OCI-LY3 (cell line): Measurements from ENCODE around the gene FAM118B.

Experiments used
- H2AFZ ChIP-seq: fragments of 200-600, 300-600 bp; shearing (Covaris generic); 2 replicates; pipeline ENCODE4 v1.6.0; 2014; ENCODE audit warnings: antibody characterized with exemption, low read depth, low read length
- H3K27ac ChIP-seq: fragments of 200-600, 300-600 bp; sonication (generic); 2 replicates; pipeline ENCODE4 v1.5.1; 2014; ENCODE audit warnings: mild to moderate bottlenecking, low read length, moderate library complexity, mixed read lengths
- H3K27me3 ChIP-seq: fragments of 200-600, 300-600 bp; sonication (generic); 2 replicates; pipeline ENCODE4 v1.6.1; 2014; ENCODE audit warnings: low read depth, low read length, mixed read lengths
- H3K36me3 ChIP-seq: fragments of 200-600, 300-600 bp; sonication (generic); replicated peaks from 2 replicates; pipeline ENCODE3; 2014; ENCODE audit warnings: low read depth, low read length, mixed read lengths
- H3K4me1 ChIP-seq: fragments of 300-600, 200-600 bp; sonication (generic); 2 replicates; pipeline ENCODE4 v1.6.1; 2014; ENCODE audit warnings: low read length, mixed read lengths
- H3K4me2 ChIP-seq: fragments of 200-600, 300-600 bp; sonication (generic); 2 replicates; pipeline ENCODE4 v1.6.1; 2014; ENCODE audit warnings: low read length, mixed read lengths
- H3K4me3 ChIP-seq: fragments of 300-600, 200-600 bp; sonication (generic); 2 replicates; pipeline ENCODE4 v1.5.1; 2014; ENCODE audit warnings: antibody characterized with exemption, mild to moderate bottlenecking, low read length, moderate library complexity
- H3K79me2 ChIP-seq: fragments of 300-600, 200-600 bp; shearing (Covaris generic); 2 replicates; pipeline ENCODE4 v1.6.1; 2014; ENCODE audit warnings: mild to moderate bottlenecking, low read length, mixed read lengths
- H3K9ac ChIP-seq: fragments of 300-600, 200-600 bp; shearing (Covaris generic); 2 replicates; pipeline ENCODE4 v1.6.0; 2014; ENCODE audit warnings: mild to moderate bottlenecking, low read length, moderate library complexity
- H3K9me3 ChIP-seq: fragments of 200-600, 300-600 bp; shearing (Covaris generic); 2 replicates; pipeline ENCODE4 v1.6.1; 2014; ENCODE audit warnings: low read length, mixed read lengths; ENCODE audit not compliant: insufficient read depth
- H4K20me1 ChIP-seq: fragments of 200-600, 300-600 bp; sonication (generic); 2 replicates; pipeline ENCODE4 v1.6.1; 2016; ENCODE audit warnings: low read length, mixed read lengths; ENCODE audit not compliant: insufficient read depth
- CTCF ChIP-seq: fragments of 200-600, 300-600 bp; sonication (generic); IDR thresholded peaks from 2 replicates; pipeline ENCODE4 v1.5.1; 2014; ENCODE audit warnings: antibody characterized with exemption, low read length, low read depth
- EZH2phosphoT487 ChIP-seq: fragments of 200-600 bp; shearing (Covaris generic); IDR thresholded peaks from 2 replicates; pipeline ENCODE4 v1.6.1; 2018; ENCODE audit warnings: antibody characterized with exemption, mixed run types, low read depth

The FAM118B gene

GRCh38 chr11:126224647-126225294, 13.2 kb downstream of the FAM118B start:
- no peaks in the 10 kb centered on the region for H3K4me1 ChIP-seq

GRCh38 chr11:126225295-126225665, 13.7 kb downstream of the FAM118B start:
- no peak overlapping the region for H3K9ac ChIP-seq
- H3K4me2 ChIP-seq, result no peak overlapping the region
- H2AFZ ChIP-seq, result no peak overlapping the region
- H3K27ac ChIP-seq, result no peak overlapping the region
- no peaks in the 10 kb centered on the region for H3K4me1 ChIP-seq
- H3K27me3 ChIP-seq, result no peaks in the 10 kb centered on the region
- H3K4me3 ChIP-seq, result no peak overlapping the region
- no peaks in the 10 kb centered on the region for H3K9me3 ChIP-seq
- TF ChIP-seq EZH2phosphoT487, result no peak
- TF ChIP-seq CTCF, result no peak
- H3K79me2 ChIP-seq, result peaks cover 19% of the 10 kb centered on the region
- no peaks in the 10 kb centered on the region for H4K20me1 ChIP-seq
- H3K36me3 ChIP-seq, result no peaks in the 10 kb centered on the region

More at GRCh38 chr11:126224647-126225294, 13.2 kb downstream of the FAM118B start:
- H3K9ac ChIP-seq, result no peak overlapping the region
- H3K27me3 ChIP-seq, result no peaks in the 10 kb centered on the region
- H3K36me3 ChIP-seq, result no peaks in the 10 kb centered on the region
- no peak overlapping the region for H3K4me3 ChIP-seq
- no peaks in the 10 kb centered on the region for H4K20me1 ChIP-seq
- H3K27ac ChIP-seq, result no peak overlapping the region
- H3K79me2 ChIP-seq, result peaks cover 24% of the 10 kb centered on the region
- H3K9me3 ChIP-seq, result no peaks in the 10 kb centered on the region
- no peak for TF ChIP-seq CTCF
- no peak for TF ChIP-seq EZH2phosphoT487
- H3K4me2 ChIP-seq, result no peak overlapping the region
- H2AFZ ChIP-seq, result no peak overlapping the region

- TF ChIP-seq EZH2phosphoT487, result no peak
- TF ChIP-seq CTCF, result no peak
- Histone ChIP-seq H3K4me3 (no peak overlapping the region), H3K4me2 (no peak overlapping the region)
Observed at GRCh38 chr11:126226334-126227084, 14.9 kb downstream of the FAM118B start.

GRCh38 chr11:126229858-126230540, 18.4 kb downstream of the FAM118B start:
- no peak overlapping the region for H2AFZ ChIP-seq
- no peak overlapping the region for H3K4me2 ChIP-seq
- no peaks in the 10 kb centered on the region for H4K20me1 ChIP-seq
- no peak overlapping the region for H3K27ac ChIP-seq
- H3K9me3 ChIP-seq, result no peaks in the 10 kb centered on the region
- no peak overlapping the region for H3K9ac ChIP-seq
- H3K4me1 ChIP-seq, result no peaks in the 10 kb centered on the region
- no peaks in the 10 kb centered on the region for H3K79me2 ChIP-seq
- H3K4me3 ChIP-seq, result no peak overlapping the region
- no peaks in the 10 kb centered on the region for H3K36me3 ChIP-seq
- no peaks in the 10 kb centered on the region for H3K27me3 ChIP-seq
- TF ChIP-seq CTCF (no peak), EZH2phosphoT487 (no peak)

More at GRCh38 chr11:126226334-126227084, 14.9 kb downstream of the FAM118B start:
- H3K9ac ChIP-seq, result no peak overlapping the region
- H3K4me1 ChIP-seq, result no peaks in the 10 kb centered on the region
- no peaks in the 10 kb centered on the region for H3K9me3 ChIP-seq
- no peak overlapping the region for H2AFZ ChIP-seq
- peaks cover 14% of the 10 kb centered on the region for H3K79me2 ChIP-seq
- no peaks in the 10 kb centered on the region for H3K27me3 ChIP-seq
- no peaks in the 10 kb centered on the region for H4K20me1 ChIP-seq
- H3K27ac ChIP-seq, result no peak overlapping the region
- H3K36me3 ChIP-seq, result no peaks in the 10 kb centered on the region
